Skeletal muscle cell (primary cell): ENCODE results near the gene CCDC192.
A peak's percentile ranks its signal among the peaks of the same experiment; 100 is the strongest.

Experiments used
- DNase-seq: peaks from one replicate; pipeline ENCODE4 v3.0.0-alpha.2; 2010; ENCODE audit warnings: low read depth
- H3K4me3 ChIP-seq: 2 replicates; pipeline ENCODE4 v1.5.1; 2011; ENCODE audit warnings: low read depth, mild to moderate bottlenecking, control low read depth, low read length, moderate library complexity

CCDC192 gene

DNA sequence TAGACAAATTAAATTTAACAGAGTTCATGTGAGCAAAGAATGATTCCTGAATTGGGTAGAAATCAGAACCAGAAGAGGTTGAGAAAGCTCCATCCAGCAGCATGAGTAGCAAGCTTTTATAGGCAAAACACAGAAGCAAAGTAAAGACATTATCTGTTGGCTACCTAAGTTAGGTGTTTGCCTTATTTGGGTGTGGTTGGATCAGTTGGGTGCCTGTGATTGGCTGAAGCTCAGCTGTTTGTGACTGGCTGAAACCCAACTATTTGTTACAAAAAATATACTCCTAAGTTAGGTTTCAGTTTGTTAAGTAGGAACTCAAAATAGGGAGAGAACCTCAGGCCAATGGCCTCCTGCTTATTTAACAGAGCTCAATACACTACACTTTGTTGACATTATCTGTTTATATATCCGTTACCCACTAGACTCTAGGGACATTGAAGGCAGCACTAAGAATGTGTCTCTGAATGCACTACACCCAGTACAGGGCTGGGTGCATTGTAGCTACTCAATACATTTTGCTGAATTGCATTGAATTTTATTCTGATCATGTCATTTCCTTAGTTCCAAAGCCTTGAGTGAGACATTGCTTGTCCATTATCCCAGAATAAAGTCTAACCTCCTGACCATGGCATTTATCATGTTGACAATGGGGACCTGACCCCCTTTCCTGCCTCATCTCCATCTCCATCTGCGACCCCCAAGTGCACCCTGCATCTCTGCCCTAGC is 98.7 kb downstream of the CCDC192 start:
- no peak for DNase-seq
- H3K4me3 ChIP-seq = no peak overlapping the region

DNA sequence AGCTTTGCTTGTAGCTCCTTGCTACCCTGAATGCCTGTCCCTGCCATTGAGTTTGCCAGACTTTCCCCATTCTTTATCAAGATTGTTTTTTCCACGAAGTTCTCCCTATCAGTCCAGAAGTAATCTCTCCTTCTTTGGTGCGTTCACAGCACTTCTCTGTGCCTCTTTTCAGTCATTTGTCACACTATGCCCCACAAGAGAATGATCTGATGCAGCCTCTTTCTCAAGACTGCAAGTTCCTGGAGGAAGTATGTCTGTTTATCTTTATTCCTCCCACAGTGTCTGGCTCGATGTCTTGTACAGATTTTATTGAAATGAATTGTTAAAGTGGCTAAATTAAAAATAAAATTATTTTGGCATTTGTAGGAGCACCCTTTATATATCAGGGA is 99.3 kb downstream of the CCDC192 start:
- H3K4me3 ChIP-seq = no peak overlapping the region
- no peak for DNase-seq

DNA sequence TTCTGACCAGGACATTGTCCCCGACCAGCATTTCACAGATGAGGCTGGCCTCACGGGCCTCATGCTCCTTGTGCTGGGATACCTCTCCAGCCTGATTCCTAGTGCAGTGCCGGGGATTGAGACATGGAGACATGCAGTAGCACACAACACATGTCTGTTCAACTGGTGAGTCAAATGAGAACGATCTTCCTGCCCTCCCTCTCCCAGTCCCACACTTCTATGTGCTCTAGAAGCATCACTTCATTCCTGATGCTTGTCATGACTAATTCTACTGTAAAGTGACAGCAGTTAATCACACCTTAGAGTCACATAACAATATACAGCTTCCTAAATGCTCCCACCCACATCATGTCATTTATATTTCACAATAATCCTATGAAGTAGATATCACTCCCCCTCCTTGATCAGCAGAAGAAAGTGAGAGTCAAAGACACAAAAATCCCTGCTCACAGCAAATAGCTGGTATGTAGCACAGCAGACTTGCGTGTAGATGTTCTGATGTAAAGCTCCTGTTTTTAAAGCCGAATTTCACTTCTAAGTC is 101.8 kb downstream of the CCDC192 start:
- DNase-seq = no peak
- H3K4me3 ChIP-seq = no peak overlapping the region

DNA sequence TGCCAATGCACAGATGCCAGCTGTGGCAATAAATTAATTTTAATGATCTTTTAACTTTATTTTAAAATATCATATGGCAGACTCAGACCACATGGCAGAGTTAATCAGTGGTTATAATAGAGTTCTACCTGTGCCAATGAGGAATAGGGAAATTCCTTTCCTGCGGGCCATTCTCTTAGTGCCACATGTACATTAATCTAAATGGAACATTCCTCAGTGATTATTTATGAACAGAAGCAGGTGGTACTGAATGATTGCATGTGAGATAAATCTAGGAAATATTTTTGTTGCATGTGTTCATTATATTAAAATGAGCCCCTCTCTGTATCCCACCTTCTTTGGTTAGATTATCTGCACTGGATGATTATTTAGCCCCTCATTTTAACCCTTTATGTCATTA is 102.3 kb downstream of the CCDC192 start:
- DNase-seq = no peak
- H3K4me3 ChIP-seq = no peak overlapping the region

DNA sequence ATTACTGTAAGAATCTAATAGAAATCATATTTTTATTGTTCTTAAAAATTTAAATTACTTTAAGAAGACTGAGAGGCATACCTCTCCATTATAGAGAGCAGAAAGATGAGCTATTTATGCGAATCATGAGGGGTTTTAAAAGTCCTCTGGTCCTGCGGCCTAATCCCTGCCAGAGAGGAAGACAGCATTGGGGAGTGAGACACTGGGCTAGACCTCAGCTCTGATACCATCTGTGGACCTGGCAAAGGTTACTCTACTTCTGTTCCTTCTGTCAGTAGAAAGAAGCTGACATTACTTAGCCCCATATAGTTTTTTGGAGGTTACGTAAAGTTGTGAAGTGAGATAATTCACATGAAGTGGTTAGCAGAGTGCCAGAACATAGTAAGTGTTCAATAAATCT is 103.6 kb downstream of the CCDC192 start:
- DNase-seq = no peak

DNA sequence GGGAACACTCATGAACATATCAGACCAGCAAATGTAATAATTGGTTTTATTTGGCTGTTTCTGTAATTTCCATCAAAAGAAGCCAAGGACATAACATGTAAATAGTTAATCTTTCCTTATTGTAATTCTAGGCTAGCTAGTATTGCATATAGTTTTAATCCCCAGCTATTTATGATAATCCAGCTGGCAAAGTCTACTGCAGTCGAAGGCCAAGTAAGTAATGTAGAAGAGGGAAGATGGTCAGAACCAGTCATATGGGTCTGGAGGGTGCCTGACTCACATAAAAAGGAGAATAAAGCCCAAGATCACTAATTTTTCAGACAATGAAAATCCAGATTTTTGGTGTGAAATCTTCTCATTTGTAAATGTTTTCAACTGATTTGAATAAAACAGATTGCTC is 106.3 kb downstream of the CCDC192 start:
- H3K4me3 ChIP-seq = no peak overlapping the region
- no peak for DNase-seq

More for the DNA sequence above, 103.6 kb downstream of the CCDC192 start:
- no peak overlapping the region for H3K4me3 ChIP-seq

DNA sequence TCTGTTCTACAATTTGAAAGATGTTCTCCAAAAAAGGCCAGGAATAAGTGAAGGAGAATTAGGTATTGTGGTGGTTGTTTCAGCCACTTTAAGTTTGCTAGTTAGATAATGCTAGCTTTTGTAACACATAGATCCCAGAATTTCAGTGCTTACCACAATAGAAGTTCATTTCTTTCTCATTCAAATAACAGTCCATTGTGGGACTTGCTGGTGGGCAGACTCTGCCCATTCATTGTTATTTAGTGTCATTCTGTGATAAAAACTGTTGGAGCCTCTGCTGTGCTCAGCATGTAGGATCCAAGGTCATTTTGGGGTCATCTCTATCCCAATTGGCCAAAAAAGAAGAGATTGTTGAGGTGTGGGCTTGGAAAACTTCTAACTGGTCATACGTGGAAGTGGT is 106.8 kb downstream of the CCDC192 start:
- H3K4me3 ChIP-seq = no peak overlapping the region
- no peak for DNase-seq

DNA sequence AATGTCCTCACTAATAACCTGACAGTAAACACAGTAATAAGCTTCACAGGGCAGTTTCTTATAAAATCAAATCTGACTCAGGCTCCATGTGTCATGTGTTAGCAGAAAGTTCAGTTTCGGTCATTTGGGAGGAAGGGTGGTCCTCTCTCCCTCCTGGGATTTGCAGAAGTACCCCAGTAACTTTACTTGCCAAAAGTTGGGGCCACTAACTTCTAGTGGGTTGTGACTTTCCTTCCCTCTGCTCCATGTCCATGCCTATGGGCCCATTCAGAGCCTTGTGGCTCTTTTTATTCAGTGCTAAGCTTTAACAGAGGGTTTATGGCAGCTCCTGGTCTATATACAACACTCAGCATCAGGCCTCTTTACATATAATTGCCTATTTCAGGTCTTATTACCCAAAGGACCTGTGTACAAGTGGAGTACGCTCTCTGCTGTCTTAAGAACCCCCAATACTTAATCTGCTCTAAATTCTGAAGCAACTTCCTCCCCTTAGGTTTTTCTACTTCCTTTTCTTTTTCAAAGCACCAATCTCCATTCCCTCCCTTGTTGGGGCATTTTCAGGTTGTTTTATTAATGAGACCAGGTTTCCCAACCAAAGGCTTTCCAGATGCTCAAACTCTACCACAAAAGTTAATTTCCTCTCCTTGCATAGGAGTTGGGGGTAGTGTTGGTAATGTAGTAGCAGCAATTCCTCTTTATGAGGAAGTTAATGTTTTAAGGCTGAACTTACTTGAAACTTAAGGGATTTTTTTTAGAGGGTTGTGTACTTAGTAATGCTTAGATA is 107.7 kb downstream of the CCDC192 start:
- no peak for DNase-seq
- no peak overlapping the region for H3K4me3 ChIP-seq

DNA sequence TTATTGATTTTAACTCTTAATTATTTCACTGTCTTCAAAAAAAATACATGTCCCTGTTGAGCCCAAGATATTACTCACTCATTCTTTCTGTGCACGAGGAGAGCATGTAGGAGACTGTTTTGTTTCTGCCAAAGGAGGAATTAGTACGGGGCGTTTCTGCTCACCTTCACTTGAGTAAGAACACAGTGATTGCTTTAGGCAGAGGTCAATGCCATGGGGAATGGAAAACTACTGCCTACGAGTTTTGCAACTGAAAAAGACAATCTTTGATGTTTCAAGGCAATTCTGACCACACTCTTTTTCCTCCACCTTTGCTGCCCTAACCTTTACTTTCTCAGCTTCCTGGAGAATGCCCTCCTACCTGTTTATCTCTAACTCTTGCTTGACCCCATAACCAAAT is 109.4 kb downstream of the CCDC192 start:
- no peak overlapping the region for H3K4me3 ChIP-seq
- no peak for DNase-seq

DNA sequence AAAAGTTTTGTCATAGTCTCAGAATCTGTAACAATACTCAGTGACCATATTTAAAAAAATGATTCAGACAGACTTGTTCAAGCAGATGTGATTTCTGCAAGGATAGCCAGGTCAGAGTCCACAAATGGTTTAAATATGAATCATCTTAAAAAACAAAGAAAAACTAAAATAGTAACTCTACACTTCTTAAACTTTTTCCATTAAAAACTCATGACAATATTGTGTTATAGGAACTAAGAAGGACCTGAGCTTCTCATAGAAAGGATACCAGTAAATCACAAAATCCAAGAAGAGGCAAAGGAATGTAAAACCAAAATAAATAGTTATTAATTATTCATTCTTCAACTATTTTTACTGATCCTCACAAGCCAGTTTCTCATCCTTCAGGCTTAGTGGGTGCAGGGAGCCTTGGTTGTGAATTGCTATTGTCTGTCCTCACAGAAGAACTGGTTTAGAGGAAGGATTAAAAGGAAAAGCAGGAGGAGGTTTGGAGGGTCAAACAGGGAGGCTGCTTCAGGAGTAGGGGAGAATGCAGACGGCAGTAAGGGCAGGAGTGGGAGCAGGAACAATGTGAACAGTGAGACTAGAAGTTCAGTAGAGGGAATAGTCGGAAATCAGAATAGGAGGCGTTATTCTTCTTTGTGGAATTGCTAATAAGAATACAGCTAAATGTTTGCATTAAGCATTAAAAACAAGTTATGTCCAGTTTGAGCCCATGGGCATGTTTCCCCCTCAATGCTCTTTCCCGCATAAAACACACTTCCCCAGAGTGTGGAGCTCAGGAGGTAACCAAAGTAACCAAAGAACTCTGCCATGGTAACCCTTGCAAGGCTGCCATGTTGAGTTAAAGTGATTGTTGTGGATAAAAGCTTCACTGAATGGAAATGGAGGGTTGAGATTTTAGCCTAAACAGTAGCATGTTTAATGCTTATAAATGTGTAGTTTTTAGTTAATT is 110.7 kb downstream of the CCDC192 start:
- H3K4me3 ChIP-seq = no peak overlapping the region
- DNase-seq = peak; percentile 58

DNA sequence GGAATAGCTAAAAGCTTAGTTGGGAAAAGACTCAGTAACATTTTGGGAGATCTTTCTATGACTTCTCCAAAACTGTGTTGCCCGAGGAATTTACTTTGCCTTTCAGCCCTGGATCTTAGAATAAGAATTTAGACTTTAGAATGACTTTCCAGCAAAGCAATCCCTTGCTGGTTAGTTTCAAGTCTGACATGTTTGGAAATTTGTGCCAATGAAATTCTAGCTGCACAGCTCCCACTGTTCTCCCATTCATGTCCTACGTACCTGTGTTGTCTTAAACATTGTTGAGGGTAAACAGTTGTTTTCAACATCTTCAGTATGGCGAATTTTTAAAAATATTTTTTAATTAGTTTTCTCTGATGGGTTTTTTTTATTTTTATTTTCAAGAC is 111.4 kb downstream of the CCDC192 start:
- no peak for DNase-seq
- H3K4me3 ChIP-seq = no peak overlapping the region

DNA sequence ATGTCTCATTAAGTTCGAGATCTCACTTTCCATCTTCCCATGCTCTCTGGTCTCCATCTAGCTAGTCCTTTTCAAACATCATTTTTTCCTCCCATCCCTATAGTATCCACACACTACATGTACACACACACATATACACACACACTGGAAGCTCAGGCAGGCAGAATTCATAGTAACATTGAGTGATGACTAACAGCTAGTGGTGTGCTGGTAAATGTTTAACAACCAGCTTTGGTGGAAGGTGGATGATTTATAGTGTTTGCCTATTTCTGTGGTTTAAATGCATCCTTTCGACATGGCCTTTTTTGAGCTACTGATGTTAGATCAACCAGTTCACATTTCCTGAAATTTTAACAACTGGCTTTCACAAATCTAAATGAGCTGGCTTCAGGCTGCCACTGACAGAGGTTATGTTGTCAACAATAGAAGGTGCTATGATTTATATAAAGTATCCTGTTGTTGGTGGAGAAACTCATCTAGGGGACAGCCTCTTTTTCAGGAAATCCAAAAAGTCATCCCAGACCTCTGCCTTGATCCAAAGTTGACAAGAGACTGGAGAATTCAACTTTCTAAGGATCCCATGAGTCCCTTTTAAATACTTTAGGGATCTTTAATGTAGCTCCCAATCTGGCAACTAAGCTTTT is 117.8 kb downstream of the CCDC192 start:
- no peak overlapping the region for H3K4me3 ChIP-seq
- peak; percentile 65 for DNase-seq

DNA sequence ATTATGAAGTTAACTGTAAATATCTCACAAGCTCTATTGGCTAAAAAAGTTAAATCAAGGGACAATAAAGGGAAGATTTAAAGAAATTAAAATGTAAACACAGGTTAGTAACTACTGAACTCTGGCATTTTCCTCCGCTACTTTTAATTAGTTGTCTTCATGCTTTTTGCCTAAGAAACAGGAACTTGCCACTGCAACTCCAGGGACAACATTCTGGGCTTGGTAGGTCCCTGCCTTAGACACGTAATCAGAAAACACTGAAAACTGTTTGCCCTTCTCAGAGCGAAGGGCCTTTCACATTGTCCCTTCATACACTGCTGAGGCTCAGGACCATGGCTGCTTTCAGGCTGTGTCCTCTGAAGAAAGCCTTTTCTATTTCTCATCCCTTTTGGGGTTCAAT is 118.7 kb downstream of the CCDC192 start:
- no peak overlapping the region for H3K4me3 ChIP-seq
- no peak for DNase-seq

DNA sequence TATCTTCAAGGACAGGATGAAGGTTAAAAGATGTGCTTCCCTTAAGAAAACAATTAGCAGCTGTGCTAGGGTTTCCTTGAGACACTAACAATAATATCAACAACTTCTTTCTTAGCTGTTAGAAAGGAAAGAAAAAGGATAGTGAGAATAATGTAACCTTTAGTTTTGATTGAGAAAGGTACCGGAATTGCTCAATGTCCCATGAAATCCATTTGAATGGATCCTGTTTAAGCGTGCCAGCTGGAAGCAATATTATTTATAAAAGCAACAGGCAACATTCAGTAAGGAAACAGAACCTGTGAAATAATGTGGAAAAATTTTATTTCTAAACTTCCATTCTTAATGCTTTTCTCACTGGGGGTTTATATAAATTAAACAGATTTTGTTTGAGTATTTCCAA is 120.9 kb downstream of the CCDC192 start:
- H3K4me3 ChIP-seq = no peak overlapping the region
- no peak for DNase-seq

DNA sequence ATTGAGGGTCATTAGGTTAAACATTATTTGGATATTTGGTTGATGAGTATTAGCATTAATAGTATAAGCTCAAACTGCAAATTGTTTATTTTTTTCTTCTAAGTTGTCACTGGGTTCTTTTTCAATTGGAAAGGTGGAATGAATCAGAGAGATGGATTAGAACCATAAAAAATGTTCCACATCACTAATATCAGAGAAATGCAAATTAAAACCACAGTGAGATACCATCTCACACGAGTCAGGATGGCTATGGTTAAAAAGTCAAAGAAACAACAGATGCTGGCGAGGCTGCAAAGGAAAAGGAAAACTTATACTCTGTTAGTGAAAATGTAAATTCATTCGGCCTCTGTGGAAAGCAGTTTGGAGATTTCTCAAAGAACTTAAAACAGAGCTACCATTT is 122.8 kb downstream of the CCDC192 start:
- no peak for DNase-seq
- H3K4me3 ChIP-seq = no peak overlapping the region

DNA sequence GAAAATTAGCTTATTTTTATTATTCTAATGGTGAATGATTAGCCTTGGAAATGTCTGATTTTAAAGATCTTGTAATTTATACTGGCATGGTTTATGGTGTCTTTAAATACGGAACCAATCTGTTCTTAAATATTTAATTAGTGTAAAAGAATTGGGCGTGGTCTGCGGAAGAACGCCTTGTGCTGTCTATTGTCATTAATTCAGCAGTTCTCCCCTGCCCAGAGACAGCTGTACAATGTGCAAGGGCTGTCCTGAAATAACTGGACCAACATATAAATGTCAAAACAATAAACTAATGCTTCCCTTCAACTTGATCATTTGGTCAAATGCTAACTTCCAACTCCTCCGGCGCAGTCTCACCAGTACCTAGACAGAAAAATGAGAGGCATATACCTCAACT is 124.3 kb downstream of the CCDC192 start:
- no peak for DNase-seq
- no peak overlapping the region for H3K4me3 ChIP-seq

DNA sequence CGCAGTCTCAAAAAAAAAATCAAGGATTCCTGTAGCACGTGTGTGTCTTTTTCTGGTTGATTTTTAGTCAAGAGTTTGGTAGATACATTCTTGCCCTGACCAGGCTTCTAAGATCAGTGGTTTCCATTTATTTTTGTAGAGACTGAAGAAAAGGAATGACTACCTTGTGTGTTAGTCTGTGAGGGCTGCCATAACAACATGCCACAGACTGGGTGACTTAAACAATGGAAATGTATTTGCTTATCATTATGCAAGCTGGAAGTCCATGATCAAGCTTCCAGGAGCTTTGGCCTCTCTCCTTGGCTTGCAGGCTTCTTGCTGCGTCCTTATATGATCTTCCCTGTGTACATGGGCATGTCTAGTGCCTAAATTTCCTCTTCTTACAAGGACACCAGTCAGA is 127.0 kb downstream of the CCDC192 start:
- no peak for DNase-seq

DNA sequence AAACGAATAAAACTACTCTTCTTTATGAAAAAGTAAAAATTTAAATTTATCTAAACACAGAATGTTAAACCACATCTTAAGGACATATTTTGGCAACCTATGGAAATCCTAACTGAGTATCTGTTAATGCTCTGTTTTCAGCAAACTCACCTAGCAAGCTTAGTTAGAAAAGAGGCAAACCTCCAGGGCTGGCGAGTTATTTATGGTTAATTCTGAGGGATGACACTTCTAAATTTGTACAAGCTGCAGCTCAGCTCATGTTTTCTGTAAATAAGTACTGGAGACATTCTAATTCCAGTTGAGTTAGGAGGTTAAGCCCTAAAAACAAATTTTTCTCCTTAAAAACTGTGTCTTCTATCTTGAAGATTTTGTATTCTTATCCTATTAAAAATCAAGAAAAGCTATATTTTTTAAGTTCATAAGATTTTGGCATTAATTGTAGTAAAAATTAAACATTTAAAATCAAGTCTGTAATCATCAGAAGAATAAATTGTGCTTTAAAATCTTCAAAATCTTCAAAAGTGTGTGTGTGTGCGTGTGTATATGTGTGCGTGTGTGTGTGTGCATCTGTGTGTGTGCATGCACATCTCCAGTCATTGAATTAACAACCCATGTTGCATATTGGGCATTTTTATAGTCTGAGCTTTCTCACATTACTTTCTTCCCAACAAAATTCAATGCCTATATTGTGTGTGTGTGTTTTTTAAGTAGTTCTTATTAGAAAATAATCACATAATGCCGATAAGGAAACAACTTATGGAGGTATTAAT is 127.8 kb downstream of the CCDC192 start:
- DNase-seq = no peak
- H3K4me3 ChIP-seq = no peak overlapping the region

More for the DNA sequence above, 127.0 kb downstream of the CCDC192 start:
- no peak overlapping the region for H3K4me3 ChIP-seq

DNA sequence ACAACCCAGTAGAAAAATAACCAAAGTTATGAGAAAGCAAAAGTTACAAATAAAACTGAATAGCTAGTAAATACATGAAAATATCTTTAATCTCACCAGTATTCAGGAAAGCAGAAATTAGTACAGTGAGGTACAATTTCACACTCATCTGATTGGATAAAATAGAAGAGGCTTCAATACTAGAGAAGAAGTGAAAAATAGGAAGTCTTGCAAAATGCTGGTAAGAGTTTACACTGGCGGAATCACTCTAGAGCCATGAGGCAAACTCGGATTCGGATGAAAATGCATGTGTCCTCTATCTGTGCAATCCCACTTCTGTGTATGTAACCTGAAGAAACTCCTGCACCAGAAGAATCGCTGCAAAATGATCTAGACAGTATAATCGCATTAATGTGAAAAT is 128.9 kb downstream of the CCDC192 start:
- no peak for DNase-seq
- H3K4me3 ChIP-seq = no peak overlapping the region
